GM18520 (cell line): ENCODE data around the gene UNC13A.

ENCODE experiments used
- ATAC-seq: cut with Tn5 transposase; IDR thresholded peaks from one replicate; pipeline ENCODE4 v1.9.1; 2021; ENCODE audit not compliant: unreplicated experiment

Gene UNC13A

DNA sequence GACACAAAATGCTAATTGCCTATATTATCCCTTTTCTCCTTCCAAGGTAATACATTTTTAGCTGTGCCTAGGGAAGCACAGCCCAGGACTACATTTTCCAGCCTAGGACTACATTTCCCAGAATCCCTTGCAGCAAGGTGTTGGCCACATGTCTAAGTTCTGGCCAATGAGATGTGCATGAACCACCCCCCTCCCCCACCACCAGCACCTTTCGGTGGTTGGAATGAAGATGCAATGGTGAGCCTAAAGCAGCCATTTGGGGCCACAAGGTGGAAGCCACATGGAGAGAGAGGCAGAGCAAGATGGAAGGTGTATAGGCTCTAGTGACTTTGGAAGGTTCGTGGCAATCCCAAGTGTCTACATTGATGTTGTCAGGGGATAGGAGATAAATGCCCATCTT, 16.2 kb downstream of the UNC13A start:
- ATAC-seq, result no peak

DNA sequence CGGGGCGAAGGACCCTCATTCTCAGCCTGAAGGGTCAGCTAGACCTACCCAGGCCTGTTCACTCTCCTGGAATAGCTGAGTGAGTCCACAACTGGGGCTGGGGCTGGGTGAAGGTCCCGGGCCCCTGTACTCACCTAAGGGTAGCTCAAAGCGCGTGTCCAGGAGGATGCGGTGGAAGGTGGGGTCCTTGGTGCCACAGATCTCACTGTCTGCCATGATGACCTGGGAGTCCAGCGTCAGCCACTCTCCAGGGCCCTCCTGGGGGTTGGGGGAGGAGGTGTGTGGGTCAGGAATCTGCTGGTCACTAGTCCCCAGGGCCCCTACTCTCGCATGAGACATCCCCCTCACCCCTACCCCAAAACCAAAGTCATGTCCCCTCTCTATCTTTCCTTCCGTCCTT, 18.7 kb downstream of the UNC13A start:
- no peak for ATAC-seq

- ATAC-seq, result no peak
Measured at GRCh38 chr19:17665058-17665457, 23.1 kb downstream of the UNC13A start.

DNA sequence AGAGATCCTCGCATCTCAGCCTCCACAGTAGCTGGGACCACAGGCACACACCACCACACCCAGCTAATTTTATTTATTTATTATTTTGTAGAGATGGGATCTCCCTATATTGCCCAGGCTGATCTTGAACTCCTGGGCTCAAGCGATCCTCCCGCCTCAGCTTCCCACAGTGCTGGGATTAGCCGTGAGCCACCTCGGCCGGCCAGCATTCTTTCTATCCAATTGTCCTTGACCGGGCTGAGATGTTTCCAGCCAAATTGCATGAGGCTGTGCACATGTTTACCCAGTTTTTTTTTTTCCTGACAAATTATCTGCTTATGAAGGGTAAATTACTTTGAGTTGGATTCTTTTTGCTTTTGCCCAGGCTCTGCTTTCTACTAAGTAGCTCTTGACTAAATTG, 28.2 kb downstream of the UNC13A start:
- no peak for ATAC-seq

DNA sequence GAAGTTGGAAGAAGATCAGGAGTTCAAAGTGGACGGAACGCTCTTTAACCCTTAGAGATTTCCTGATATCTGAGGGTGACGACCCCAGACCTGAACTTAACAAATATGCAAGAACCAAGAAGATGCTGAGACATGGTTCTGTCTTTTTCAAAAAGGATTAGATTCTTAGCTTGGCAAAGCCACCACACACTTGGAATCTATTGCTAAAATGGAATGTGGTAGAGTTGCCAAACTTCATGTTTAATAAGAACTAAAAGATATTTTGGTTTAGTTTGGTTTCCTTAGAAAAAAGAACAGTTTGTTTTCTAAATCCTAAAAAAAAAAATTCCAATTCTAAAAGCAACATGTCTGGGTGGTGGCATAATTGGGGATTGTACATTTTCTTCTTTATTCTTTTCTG, 29.5 kb downstream of the UNC13A start:
- ATAC-seq, result no peak

- no peak for ATAC-seq
Measured at GRCh38 chr19:17658240-17658639, 29.9 kb downstream of the UNC13A start.

DNA sequence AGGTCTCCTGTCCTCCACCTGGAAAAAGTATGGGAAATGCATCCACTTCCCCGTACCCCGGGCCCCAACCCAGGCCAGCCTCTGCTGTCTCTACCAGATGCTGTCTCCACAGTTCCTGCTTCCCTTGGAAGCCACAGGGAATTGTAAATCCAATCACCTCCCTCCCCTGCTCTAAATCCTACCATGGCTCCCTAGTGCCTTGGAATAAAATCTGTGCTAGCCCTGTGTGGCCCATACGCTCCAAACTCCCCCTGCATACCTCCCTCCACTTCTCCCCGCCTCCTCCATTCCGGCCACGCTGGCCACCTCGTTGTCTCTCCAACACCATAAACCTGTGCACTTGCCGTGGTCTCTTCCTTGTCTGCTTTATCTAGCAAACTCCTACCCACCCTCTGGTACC, 31.2 kb downstream of the UNC13A start:
- ATAC-seq, result no peak

DNA sequence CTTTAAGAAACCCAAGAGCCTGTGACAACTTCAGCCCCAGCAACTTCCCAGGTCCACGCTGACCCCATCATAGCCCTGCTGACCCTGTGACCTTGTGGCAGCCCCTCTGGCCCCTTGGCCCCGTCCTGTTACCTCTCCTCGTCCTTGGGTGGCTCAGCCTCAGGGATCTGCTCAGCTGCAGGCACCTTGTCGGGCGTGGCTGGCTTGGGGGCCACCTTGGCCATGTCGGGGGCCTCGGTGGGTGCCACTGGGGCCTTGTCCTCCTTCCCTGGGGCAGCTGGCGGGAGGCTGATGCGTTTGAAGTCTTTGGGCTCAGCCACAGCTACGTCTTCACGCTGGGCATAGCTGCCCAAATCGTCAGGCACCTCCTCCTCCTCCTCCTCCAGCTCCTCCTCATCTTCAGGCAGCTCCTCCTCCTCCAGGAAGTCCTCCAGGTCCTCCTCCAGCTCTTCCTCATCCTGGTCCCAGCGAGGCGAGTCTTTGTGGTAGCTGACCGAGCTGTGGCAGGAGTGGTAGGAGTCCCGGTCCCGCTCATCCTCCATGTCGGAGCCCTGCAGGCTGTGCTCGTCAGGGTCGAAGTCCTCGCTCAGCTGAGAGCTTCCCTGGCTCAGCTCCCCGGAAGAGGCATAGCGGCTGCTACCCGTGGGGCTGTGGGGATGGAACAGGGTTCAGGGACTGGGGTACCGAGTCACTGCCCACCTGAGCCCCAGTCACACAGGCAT, 32.2 kb downstream of the UNC13A start:
- no peak for ATAC-seq

DNA sequence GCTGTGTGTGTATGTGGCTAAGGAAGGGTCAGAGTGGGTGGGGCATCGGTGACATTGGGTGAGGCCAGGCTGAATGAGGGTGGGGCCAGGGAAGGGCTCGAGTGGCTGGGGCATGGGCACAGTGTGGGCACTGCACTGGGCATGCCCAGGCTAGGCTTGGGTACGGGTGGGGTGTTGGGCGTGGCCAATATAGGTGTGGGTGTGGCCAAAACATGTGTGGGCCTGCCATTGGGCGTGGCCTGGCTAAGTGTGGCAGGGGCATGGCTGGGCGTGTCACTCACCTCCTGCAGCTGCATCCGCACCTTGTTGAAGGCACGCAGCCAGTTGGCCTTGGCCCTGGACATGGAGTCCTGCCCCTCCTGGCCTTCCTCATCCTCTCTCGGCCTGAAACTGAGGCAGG, 33.2 kb downstream of the UNC13A start:
- ATAC-seq, result no peak

GRCh38 chr19:17652627-17653026, 35.5 kb downstream of the UNC13A start:
- ATAC-seq, result no peak

DNA sequence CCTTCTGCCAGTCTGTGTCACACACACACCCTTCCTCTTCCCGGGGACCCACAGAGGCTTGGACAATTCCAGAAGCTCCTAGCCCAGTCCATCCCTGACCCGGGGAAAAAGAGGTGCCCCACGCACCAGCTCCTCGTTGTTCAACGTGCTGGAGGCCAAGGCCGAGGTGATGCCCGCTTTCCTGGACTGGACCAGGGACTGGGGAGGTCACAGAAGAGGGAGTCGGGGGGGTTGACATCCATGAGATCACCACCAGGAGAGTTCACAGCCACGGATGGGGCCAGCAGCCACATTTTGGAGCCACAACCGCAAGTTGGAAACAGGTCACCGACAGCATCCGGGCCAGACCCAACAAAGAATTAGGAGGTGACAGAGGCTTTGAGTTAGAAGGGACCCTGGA, 39.4 kb downstream of the UNC13A start:
- no peak for ATAC-seq

DNA sequence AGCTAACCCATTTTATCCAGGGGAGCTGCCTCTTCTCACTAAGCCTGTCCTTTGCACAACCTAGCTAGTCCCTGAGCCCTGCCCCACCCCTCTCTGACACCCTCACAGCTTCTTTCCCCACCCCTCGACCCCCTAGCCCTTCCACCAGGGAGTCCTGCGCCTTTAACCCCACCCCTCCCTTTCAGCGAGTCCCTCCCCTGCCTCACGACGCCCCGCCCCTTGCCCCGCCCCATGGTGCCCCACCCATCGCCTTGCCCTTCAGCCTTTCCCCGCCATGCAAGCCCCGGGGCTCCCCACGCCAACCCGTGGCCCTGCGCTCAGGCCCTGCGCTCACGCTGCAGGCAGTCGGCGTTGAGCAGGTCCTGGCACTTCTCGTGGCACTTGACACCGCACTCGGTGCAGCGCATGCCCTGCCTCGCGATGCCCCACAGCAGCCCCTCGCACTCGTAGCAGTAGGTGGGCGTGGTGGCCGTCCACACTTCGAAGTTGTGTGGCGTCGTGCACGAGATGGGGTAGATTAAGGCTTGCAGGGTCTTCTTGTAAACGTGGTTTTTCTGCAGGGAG, 40.0 kb downstream of the UNC13A start:
- ATAC-seq, result no peak

GRCh38 chr19:17647071-17648020, 40.8 kb downstream of the UNC13A start:
- no peak for ATAC-seq

DNA sequence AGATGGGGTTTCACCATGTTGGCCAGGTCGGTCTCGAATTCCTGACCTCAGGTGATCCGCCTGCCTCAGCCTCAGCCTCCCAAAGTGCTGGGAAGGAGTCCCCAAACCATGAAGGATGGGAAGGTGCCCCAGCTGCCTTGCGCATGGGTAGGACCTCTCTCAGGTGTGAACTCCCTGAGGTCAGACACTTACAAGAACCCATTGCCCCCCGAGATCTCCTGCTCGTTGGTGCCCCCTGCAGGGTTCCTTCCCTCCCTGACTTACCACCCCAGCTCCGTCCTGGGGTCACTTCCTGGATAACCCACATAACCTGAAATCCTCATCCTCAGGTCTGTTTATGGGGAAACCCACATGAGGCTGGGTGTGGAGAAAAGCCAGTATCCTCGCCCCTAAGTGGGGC, 41.7 kb downstream of the UNC13A start:
- ATAC-seq, result no peak

DNA sequence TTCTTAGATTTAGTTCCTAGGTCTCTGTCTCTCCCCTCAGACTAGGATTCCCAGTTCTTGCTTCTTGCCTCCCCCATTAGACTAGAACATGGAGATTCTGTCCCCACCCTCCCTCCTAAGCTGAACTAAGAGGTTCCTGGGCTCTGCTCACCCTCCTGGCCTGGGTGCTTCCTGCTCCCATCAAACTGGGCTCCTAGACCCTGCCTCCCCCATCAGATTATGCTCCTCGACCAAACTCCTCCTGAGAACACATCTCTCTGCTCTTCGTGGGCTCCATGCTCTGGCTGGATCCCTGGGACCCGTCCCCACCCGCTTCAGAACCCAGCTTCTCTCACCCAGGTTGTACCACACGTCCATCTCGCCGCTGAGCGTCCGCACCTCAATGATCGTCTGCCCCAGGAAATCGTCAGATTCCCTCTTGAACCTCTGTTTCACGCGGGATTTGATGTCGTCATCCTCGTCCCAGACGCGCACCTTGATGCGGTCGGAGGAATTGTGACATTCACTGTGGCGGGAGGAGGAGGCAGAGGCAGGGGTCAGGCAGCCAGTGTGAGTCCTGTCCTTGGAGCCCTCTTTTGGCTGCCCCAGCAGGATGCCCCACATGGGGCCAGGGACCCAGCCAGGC, 42.7 kb downstream of the UNC13A start:
- ATAC-seq, result no peak

DNA sequence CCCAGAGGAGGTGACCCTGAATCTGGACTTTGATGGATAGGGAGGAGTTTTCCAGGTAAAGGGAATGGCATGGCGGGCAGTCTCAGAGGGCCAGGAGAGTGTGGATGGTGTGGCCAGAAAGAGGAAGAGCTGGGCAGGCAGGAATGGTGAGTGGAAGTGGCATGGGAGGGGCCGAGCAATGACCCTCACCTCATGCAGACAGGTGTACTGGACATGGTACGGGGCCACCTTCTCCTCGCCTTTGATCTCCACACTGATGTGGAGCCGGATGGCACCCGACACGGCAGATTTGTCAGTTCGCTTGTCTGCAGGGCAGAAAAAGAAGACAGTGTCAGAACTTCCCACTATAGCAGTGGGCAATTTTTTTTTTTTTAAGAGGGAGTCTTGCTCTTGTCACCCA, 45.5 kb downstream of the UNC13A start:
- ATAC-seq, result no peak

GRCh38 chr19:17641846-17642245, 46.3 kb downstream of the UNC13A start:
- ATAC-seq, result no peak

- ATAC-seq, result no peak
Measured at GRCh38 chr19:17641181-17641580, 47.0 kb downstream of the UNC13A start.

- no peak for ATAC-seq
Measured at GRCh38 chr19:17633700-17634099, 54.5 kb downstream of the UNC13A start.

DNA sequence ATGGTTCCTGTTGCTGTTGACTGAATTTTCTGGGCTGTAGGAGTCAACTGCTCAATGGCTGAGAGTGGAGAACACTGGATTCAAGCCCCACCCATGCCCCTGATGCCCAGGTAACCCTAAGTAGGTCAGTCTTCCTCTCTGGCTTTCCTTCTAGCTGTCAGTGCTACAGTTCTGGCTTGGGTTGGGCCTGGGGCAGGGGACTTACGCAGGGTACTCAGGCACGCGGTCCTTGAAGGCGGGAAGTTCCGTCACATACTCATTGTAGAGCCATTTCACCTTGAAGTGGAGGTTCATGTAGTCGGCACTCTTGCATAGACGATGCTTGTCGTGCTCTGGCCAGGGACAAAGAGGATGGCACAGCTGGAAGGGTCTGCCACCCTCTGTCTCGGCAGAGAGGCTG, 55.6 kb downstream of the UNC13A start:
- no peak for ATAC-seq

- ATAC-seq, result no peak
Measured at GRCh38 chr19:17629760-17630159, 58.4 kb downstream of the UNC13A start.

GRCh38 chr19:17627921-17628320, 60.2 kb downstream of the UNC13A start:
- ATAC-seq, result no peak
